Measurements from ENCODE around the gene KIAA0825.
A peak's percentile ranks its signal among the peaks of the same experiment; 100 is the strongest.

The KIAA0825 gene

GRCh38 chr5:94646758-94647157 is 28.4 kb upstream of the KIAA0825 start:
- H3K4me3 ChIP-seq (ENCODE audit: low read length), result no peak overlapping the region
- no peak for DNase-seq (ENCODE audit: low read depth)
- TF ChIP-seq CTCF (conservative IDR thresholded peaks at IDR 0.05; ENCODE audit: low read length), result no peak

GRCh38 chr5:94645053-94645452 is 26.6 kb upstream of the KIAA0825 start:
- no peak overlapping the region for H3K4me3 ChIP-seq (ENCODE audit: low read length)
- TF ChIP-seq CTCF (conservative IDR thresholded peaks at IDR 0.05; ENCODE audit: low read length), result no peak
- no peak for DNase-seq (ENCODE audit: low read depth)

- no peak for TF ChIP-seq CTCF (conservative IDR thresholded peaks at IDR 0.05; ENCODE audit: low read length)
- no peak overlapping the region for H3K4me3 ChIP-seq (ENCODE audit: low read length)
- DNase-seq (ENCODE audit: low read depth), result no peak
These were observed 21.8 kb upstream of the KIAA0825 start for GRCh38 chr5:94640176-94640575.

GRCh38 chr5:94632024-94632423 is 13.6 kb upstream of the KIAA0825 start:
- no peak for TF ChIP-seq CTCF (conservative IDR thresholded peaks at IDR 0.05; ENCODE audit: low read length)
- DNase-seq (ENCODE audit: low read depth), result no peak
- no peak overlapping the region for H3K4me3 ChIP-seq (ENCODE audit: low read length)

- no peak for TF ChIP-seq CTCF (conservative IDR thresholded peaks at IDR 0.05; ENCODE audit: low read length)
- H3K4me3 ChIP-seq (ENCODE audit: low read length), result no peak overlapping the region
These were observed 8.8 kb upstream of the KIAA0825 start for GRCh38 chr5:94627191-94627590.

GRCh38 chr5:94623877-94624276 is 5.5 kb upstream of the KIAA0825 start:
- no peak overlapping the region for H3K4me3 ChIP-seq (ENCODE audit: low read length)
- no peak for TF ChIP-seq CTCF (conservative IDR thresholded peaks at IDR 0.05; ENCODE audit: low read length)

More at GRCh38 chr5:94627191-94627590, 8.8 kb upstream of the KIAA0825 start:
- DNase-seq (ENCODE audit: low read depth), result no peak

GRCh38 chr5:94623011-94623410 is 4.6 kb upstream of the KIAA0825 start:
- no peak overlapping the region for H3K4me3 ChIP-seq (ENCODE audit: low read length)
- peak; percentile 15 for DNase-seq (ENCODE audit: low read depth)
- TF ChIP-seq CTCF (conservative IDR thresholded peaks at IDR 0.05; ENCODE audit: low read length), result no peak

More at GRCh38 chr5:94623877-94624276, 5.5 kb upstream of the KIAA0825 start:
- DNase-seq (ENCODE audit: low read depth), result no peak
